Measurements from ENCODE around the gene EPN2.
A peak's percentile ranks its signal among the peaks of the same experiment; 100 is the strongest.

Gene EPN2

GRCh38 chr17:19365833-19366636, 128.9 kb downstream of the EPN2 start:
- no peak for DNase-seq (ENCODE audit: low read depth)

DNA sequence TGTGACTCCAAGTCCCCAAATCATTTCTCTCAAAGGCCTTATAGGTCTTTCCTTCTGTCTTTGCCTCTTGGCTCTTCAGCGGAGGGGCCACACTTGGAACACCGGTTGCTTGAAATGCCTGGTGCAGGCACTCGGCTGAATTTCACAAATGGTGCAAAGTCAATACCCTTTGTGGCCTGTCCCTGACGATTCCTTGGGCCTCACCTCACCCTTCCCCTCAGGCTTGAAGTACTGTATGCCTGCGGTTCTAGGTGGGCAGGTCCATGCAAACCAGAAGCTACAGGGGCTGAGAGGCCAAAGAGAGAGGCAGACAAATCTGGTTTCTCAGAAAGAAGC, 129.4 kb downstream of the EPN2 start:
- DNase-seq (ENCODE audit: low read depth), result no peak

- DNase-seq (ENCODE audit: low read depth), result no peak
Observed at GRCh38 chr17:19368229-19368628, 131.1 kb downstream of the EPN2 start.

GRCh38 chr17:19369107-19369778, 132.1 kb downstream of the EPN2 start:
- DNase-seq (ENCODE audit: low read depth), result no peak

DNA sequence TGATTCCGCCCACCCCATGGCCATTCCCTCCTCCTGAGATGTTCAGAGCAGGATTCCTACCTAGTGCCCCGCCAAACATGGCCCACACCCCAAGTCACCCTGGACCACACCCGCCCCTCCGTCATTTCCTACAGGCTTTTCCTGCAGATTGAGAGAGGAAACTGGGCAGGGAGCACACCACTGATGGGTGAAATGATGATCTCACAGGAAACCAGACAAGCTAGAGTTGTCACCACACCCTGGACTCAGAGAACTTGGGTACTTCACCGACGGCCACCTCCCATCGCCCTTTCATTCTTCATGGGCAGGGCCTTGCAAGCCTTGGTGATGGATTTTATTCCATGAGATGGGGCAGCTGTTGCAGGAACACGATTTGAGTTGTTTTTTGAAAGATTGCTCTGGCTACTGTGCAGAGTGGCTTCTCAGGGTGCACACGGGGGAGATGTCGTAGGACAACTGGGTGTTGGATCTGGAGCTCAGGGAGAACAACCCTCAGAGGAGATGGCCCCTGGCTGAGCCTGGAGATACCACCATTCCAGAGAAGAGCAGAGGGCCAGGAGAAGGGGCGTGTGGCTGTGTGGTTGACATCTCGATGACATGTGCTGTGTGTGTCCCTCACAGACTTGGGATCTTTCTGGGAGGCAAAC, 132.8 kb downstream of the EPN2 start:
- no peak for DNase-seq (ENCODE audit: low read depth)

DNA sequence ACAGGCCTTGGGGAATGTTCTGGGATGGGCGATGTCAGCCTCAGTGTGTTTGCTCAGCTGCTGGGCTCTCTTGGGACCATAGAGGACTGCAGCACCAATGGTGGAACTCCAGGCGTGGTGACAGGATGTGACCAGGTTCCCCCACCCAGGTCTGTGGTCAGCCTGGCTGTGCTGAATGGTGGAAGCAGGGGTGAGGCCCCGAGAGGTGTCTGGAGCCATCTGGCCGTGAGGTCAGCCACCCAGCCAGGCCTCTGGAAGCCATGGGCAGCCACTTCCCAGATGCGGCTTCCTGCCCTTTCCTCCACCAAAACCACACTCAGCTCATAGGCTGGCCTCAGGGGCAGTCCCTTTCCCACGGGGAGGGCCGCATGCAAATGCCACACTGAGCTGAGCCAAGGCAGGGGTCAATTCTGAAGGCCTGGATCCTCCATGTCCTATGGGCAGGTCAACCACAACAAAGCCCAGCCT, 133.4 kb downstream of the EPN2 start:
- no peak for DNase-seq (ENCODE audit: low read depth)

DNA sequence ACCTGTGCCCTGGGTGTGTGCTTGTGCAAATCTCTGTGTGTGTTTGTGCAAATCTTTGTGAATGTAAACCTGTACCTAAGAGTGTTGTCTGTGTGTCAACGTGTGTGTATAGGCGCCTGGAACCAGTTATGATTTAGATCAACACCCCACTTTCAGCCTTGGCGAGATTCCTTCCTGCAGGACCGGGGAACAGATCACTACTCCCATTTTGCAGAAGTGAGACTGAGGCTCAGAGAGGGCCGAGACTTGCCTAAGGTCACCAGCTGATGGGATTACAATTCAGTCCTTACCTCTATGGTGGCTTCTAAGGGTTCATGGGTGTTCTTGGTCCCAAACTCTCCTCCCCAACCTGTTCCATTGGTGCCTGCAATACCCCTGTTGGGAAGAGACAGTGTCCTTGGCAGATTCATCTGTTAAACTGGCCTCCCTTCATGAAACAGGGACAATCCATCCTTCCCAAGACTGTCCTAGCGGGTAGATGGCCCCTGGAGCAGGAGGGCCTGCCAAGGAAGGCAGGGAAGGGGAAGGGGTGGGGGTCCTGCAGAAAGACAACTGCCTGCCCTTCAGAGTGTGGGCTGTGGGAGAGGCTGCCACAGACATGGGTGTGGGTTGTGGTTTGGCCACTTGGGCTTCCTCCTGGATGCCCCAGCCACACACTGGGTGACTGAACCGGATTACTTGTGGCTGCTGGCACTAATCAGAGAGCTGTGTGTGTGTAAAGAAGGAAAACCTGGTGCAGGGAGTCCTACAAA, 134.3 kb downstream of the EPN2 start:
- no peak for DNase-seq (ENCODE audit: low read depth)

DNA sequence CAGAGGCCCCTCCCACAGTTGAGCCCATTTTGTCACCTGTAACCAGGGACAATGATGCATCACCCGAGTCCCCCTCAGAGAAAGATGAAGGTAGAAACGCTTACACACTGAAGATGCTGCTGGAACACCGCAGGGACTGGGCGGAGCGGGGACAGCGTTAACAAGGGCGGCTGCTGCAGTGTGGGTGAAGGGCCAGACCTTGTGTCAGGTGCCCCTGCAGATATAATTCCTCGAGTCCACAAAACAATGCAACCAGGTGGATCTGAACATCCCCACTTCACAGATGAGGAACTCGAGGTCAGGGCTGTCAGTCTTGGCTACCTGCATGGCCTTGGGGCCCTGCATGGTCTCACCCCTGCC, 134.8 kb downstream of the EPN2 start:
- no peak for DNase-seq (ENCODE audit: low read depth)

DNA sequence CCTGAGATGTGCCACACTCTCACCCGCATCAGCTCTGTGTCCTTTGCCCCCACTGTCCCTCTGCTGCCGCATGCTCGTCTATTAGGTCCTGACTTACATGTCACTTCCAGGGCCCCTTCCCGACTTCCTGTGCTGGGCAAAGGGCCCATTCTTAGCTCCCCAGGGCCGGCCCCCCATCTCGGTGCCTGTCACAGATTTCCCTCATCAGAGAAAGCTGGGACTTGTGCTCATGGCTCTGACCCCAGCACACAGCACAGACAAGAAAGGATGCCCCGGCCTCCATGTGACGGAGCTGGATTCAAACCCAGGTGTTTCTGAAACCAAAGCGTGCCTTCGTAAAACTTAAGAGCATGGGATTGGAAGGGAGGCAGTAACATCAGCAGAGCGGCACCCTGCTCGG, 135.3 kb downstream of the EPN2 start:
- no peak for DNase-seq (ENCODE audit: low read depth)

DNA sequence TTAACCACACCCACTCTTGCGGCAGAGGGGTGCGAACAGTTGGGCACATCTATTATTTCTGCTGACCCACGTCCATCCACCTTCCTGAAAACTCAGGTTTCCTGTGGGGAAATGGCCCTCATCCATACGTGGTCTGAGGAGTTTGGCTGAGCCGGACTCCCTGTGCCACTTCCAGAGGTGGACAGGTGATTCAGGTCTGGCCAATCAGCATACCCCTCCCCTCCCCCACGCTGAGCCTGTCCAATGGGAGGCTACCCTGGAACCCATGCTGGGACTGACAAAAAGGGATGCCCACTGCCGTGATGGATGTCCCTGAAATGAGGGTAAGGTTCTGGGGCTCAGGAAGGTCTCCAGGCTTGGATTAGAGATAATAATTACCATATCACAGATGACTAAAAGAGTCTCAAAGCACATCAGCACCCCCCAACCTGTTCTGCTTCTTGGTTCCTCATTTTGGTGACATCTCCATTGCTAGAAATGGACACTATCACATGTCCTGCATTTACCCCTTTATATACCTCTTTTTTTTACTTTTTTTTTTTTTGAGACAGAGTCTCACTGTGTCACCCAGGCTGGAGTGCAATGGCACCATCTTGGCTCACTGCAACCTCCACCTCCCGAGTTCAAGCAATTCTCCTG, 135.8 kb downstream of the EPN2 start:
- no peak for DNase-seq (ENCODE audit: low read depth)

- DNase-seq (ENCODE audit: low read depth), result no peak
Observed at GRCh38 chr17:19374136-19374535, 137.0 kb downstream of the EPN2 start.

GRCh38 chr17:19375732-19376131, 138.6 kb downstream of the EPN2 start:
- DNase-seq (ENCODE audit: low read depth), result no peak

DNA sequence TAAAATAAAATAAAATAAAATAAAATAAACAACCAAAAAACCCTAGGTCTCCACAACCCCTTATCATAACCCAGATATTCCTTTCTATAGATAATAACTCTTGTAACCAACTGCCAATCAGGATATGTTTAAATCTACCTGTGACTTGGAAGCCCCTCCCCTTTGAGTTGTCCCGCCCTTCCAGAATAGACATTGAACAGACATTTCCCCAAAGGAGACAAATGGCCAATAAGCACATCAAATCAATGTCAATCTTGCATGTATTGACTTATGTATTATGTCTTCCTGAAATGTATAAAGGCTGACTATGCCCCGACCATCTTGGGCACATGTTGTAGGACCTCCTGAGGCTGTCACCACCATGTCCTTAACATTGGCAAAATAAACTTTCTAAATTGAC, 139.6 kb downstream of the EPN2 start:
- no peak for DNase-seq (ENCODE audit: low read depth)

DNA sequence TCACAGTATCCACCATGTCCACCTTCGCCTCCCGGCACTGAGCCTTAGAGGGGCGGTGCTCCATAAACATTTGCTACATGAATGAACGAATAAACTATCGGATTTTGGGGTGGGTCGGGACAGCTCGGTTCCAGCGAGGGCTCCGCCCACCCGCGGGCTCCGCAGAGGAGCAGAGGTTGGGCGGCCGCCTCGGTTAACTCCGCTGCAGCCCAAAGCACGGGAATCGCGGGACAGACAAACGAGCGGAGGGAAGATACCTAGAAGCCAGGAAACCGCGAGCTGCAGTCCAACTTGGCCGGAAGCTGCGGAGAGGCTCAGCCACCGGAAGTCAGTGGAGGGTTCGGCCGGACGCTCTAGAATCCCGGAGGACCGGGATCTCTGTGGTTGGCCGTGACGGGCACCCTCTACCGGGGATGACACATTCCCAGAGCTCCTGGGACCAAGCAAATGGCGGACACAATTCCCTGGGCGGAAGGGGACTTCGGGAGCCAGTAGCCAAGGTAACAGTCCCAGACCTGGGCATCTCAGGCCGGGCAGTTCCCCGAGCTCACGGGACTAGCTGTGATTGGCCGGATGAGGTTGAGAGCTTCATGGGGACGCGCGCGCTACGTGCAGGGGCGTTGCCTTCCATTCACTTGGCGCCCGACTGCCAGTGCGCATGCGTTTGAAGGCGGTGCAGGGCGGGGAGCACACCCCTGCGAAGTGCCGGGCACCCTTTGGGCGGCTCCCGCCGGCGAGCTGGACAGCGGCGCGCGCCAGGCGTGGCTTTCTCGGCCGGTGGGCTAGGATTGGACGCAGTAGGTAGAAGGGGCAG, 140.6 kb downstream of the EPN2 start:
- peak; percentile 78 for DNase-seq (ENCODE audit: low read depth)

DNA sequence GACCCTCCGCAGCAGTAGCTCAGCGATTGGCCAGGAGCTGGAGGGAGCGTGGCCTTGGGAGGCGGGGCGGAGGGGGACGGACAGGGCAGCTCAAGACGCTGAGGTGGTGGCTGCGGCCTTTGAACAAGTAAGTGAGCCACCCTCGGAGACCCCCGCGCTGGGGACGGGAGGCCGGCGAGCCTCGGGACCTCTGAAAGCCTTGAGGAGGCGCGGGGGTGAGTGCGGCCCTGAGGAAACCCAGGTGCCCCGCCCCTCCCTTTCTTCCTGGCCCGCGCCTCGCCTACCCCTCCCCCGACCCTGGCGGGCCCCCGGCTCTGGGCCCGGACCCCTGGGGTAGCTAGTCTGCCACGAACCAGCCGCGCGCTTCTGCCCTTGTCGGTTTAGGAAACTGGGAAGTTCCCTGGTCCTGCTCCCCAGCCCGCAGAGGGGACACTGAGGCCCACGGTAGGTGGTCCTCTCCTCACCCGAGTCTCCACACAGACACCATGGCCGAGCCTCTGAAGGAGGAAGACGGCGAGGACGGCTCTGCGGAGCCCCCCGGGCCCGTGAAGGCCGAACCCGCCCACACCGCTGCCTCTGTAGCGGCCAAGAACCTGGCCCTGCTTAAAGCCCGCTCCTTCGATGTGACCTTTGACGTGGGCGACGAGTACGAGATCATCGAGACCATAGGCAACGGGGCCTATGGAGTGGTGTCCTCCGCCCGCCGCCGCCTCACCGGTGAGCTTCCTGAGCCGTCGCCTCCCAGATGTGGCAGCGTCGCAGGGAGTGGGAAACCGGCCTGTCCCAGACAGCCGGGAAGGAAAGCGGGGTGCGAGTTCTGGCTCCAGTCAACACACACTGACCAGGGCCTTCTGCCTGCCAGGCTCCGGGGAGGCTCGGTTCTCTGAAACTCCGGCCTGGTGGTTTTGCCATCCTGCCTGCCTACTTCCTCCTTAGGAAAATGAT, 141.5 kb downstream of the EPN2 start, which contains the start of gene MAPK7:
Gene MAPK7, plus strand, starts transcription at position 83 of the 945 bp plus-strand sequence. Its CDS starts 403 bp downstream, at position 486.
- DNase-seq (ENCODE audit: low read depth), result no peak

- DNase-seq (ENCODE audit: low read depth), result no peak
Observed at GRCh38 chr17:19379361-19380065, 142.3 kb downstream of the EPN2 start.

DNA sequence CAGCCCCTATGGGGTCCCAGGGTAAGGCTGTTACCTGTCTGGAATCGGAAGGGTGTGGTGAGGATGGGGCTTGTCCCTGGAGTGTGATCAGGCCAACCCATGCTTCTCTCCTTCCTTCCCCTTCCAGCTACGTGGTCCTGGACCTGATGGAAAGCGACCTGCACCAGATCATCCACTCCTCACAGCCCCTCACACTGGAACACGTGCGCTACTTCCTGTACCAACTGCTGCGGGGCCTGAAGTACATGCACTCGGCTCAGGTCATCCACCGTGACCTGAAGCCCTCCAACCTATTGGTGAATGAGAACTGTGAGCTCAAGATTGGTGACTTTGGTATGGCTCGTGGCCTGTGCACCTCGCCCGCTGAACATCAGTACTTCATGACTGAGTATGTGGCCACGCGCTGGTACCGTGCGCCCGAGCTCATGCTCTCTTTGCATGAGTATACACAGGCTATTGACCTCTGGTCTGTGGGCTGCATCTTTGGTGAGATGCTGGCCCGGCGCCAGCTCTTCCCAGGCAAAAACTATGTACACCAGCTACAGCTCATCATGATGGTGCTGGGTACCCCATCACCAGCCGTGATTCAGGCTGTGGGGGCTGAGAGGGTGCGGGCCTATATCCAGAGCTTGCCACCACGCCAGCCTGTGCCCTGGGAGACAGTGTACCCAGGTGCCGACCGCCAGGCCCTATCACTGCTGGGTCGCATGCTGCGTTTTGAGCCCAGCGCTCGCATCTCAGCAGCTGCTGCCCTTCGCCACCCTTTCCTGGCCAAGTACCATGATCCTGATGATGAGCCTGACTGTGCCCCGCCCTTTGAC, 143.5 kb downstream of the EPN2 start:
- no peak for DNase-seq (ENCODE audit: low read depth)

DNA sequence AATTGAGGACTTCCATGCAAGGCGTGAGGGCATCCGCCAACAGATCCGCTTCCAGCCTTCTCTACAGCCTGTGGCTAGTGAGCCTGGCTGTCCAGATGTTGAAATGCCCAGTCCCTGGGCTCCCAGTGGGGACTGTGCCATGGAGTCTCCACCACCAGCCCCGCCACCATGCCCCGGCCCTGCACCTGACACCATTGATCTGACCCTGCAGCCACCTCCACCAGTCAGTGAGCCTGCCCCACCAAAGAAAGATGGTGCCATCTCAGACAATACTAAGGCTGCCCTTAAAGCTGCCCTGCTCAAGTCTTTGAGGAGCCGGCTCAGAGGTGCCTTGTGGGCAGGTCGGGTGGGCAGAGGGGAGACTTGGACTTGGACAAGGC, 144.2 kb downstream of the EPN2 start:
- DNase-seq (ENCODE audit: low read depth), result no peak

All from stimulated activated CD8-positive, alpha-beta memory T cell treated with anti-CD3 and anti-CD28 coated beads, Interleukin-15, amount 100 ng/mL, for 24 hours (primary cell).